Dermis blood vessel endothelial cell (primary cell): ENCODE results near the gene COL5A1. TPM values are rescaled to one million over a fixed set of nuclear protein-coding genes. Genes with fewer than 3 reads are reported as not detected.

Source experiments
- DNase-seq: peaks from one replicate; pipeline ENCODE4 v3.0.0; 2010
- total RNA-seq: library from RNA; depleted of rRNA; stranded (reverse); fragments of >200 nt; gene quantifications from 2 replicates; pipeline ENCODE4 v1.2.3, GENCODE V29; 2014

The COL5A1 gene
- total RNA-seq, 1 donor from 2014 or later = 9.5 TPM

GRCh38 chr9:134748591-134748990 lies 107.0 kb downstream of the COL5A1 start:
- DNase-seq = no peak

- DNase-seq = no peak
Observed at GRCh38 chr9:134750450-134751155, 109.0 kb downstream of the COL5A1 start.

- DNase-seq = no peak
Observed at GRCh38 chr9:134751622-134752021, 110.0 kb downstream of the COL5A1 start.

- no peak for DNase-seq
Observed at GRCh38 chr9:134752471-134753168, 111.0 kb downstream of the COL5A1 start.

- DNase-seq = no peak
Observed at GRCh38 chr9:134753191-134753590, 111.6 kb downstream of the COL5A1 start.

- DNase-seq = no peak
Observed at GRCh38 chr9:134755221-134755907, 113.8 kb downstream of the COL5A1 start.

- DNase-seq = no peak
Observed at GRCh38 chr9:134756098-134756497, 114.5 kb downstream of the COL5A1 start.

- DNase-seq = no peak
Observed at GRCh38 chr9:134757216-134757975, 115.8 kb downstream of the COL5A1 start.

- DNase-seq = no peak
Observed at GRCh38 chr9:134758949-134759607, 117.5 kb downstream of the COL5A1 start.

GRCh38 chr9:134759913-134760312 lies 118.3 kb downstream of the COL5A1 start:
- DNase-seq = no peak

- no peak for DNase-seq
Observed at GRCh38 chr9:134760750-134761420, 119.3 kb downstream of the COL5A1 start.

- no peak for DNase-seq
Observed at GRCh38 chr9:134764473-134765269, 123.1 kb downstream of the COL5A1 start.

- DNase-seq = no peak
Observed at GRCh38 chr9:134765785-134766184, 124.2 kb downstream of the COL5A1 start.

- DNase-seq = no peak
Observed at GRCh38 chr9:134766587-134766986, 125.0 kb downstream of the COL5A1 start.

- DNase-seq = no peak
Observed at GRCh38 chr9:134768332-134768708, 126.7 kb downstream of the COL5A1 start.

GRCh38 chr9:134768709-134769351 lies 127.2 kb downstream of the COL5A1 start:
- no peak for DNase-seq

- DNase-seq = no peak
Observed at GRCh38 chr9:134770972-134771971, 129.7 kb downstream of the COL5A1 start.

GRCh38 chr9:134772331-134772730 lies 130.7 kb downstream of the COL5A1 start:
- DNase-seq = no peak

- no peak for DNase-seq
Observed at GRCh38 chr9:134773842-134774241, 132.2 kb downstream of the COL5A1 start.
